ENCODE results near the gene NDUFV1.

- TF ChIP-seq ZNF274 (IDR thresholded peaks at IDR 0.05; ENCODE audit: low read depth, low read length): no peak
- TF ChIP-seq YY1 (IDR thresholded peaks at IDR 0.05; ENCODE audit: insufficient read depth, insufficient read length): no peak
- no peak for TF ChIP-seq SUZ12 (IDR thresholded peaks at IDR 0.05; ENCODE audit: extremely low read depth, insufficient read depth, insufficient read length)
Observed at GRCh38 chr11:67646535-67647336, 40.0 kb downstream of the NDUFV1 start.
